ENCODE measurements around the gene LHFPL5.

The LHFPL5 gene

DNA sequence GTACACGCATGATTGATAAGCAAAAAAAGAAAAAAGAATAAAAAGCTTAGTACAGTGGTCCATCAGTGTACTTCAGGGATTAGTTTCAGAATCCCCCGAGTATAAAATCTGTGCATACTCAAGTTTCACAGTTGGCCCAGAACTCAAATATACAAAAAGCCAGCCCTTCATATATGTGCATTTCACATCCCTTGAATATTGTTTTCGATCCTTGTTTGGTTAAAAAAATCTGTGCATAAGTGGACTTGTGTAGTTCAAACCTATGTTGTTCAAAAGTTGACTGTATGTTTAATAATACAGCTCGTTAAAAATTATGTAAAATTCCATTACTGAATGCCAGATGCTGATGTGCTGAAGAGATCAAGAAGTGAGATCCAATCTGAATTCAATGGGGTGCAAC lies 54.2 kb downstream of the LHFPL5 start:
- Mint-ChIP-seq H3K9me3 (ENCODE audit: low read depth) (no peaks in the 10 kb centered on the region), H3K27me3 (no peaks in the 10 kb centered on the region), H3K4me3 (no peak overlapping the region), H3K36me3 (peaks cover 43% of the 10 kb centered on the region), H3K4me1 (ENCODE audit: low read depth) (peaks cover 2% of the 10 kb centered on the region), H3K27ac (no peak overlapping the region)
